Measurements from ENCODE around the gene NT5E.

NT5E gene

GRCh38 chr6:85460921-85461797, 11.3 kb downstream of the NT5E start:
- no peak for DNase-seq

- no peak for DNase-seq
Observed at GRCh38 chr6:85461798-85462170, 11.9 kb downstream of the NT5E start.

GRCh38 chr6:85462673-85463072, 12.8 kb downstream of the NT5E start:
- DNase-seq: no peak

- DNase-seq: no peak
Observed at GRCh38 chr6:85463621-85464259, 13.9 kb downstream of the NT5E start.

GRCh38 chr6:85464260-85464644, 14.4 kb downstream of the NT5E start:
- DNase-seq: no peak

- DNase-seq: peak; percentile 53
Observed at GRCh38 chr6:85464722-85465150, 14.9 kb downstream of the NT5E start.

GRCh38 chr6:85465762-85466161, 15.9 kb downstream of the NT5E start:
- no peak for DNase-seq

GRCh38 chr6:85468326-85468725, 18.4 kb downstream of the NT5E start:
- no peak for DNase-seq

- no peak for DNase-seq
Observed at GRCh38 chr6:85469276-85470022, 19.6 kb downstream of the NT5E start.

GRCh38 chr6:85470023-85470410, 20.1 kb downstream of the NT5E start:
- no peak for DNase-seq

- no peak for DNase-seq
Observed at GRCh38 chr6:85472744-85473143, 22.9 kb downstream of the NT5E start.

GRCh38 chr6:85473748-85474147, 23.9 kb downstream of the NT5E start:
- DNase-seq: no peak

- DNase-seq: no peak
Observed at GRCh38 chr6:85476532-85476931, 26.6 kb downstream of the NT5E start.

GRCh38 chr6:85479208-85479607, 29.3 kb downstream of the NT5E start:
- no peak for DNase-seq

- no peak for DNase-seq
Observed at GRCh38 chr6:85482206-85482904, 32.5 kb downstream of the NT5E start.

- no peak for DNase-seq
Observed at GRCh38 chr6:85482905-85483700, 33.2 kb downstream of the NT5E start.

GRCh38 chr6:85483846-85484245, 34.0 kb downstream of the NT5E start:
- DNase-seq: no peak

GRCh38 chr6:85484948-85485347, 35.1 kb downstream of the NT5E start:
- no peak for DNase-seq

- no peak for DNase-seq
Observed at GRCh38 chr6:85490516-85491248, 40.8 kb downstream of the NT5E start.

- DNase-seq: no peak
Observed at GRCh38 chr6:85493389-85493788, 43.5 kb downstream of the NT5E start.

All from 8988T (cell line).